Fibroblast of peridontal ligament (primary cell): ENCODE data around the gene PIAS2.
"Not testable (repeated sequence)": the region's sequence is repeated elsewhere in the genome, so short reads cannot be mapped to it uniquely, and the experiment has no call there.

ENCODE experiments used
- DNase-seq: peaks from one replicate; pipeline ENCODE4 v3.0.0-alpha.2; 2010; ENCODE audit errors: extremely low read depth

PIAS2 gene

DNA sequence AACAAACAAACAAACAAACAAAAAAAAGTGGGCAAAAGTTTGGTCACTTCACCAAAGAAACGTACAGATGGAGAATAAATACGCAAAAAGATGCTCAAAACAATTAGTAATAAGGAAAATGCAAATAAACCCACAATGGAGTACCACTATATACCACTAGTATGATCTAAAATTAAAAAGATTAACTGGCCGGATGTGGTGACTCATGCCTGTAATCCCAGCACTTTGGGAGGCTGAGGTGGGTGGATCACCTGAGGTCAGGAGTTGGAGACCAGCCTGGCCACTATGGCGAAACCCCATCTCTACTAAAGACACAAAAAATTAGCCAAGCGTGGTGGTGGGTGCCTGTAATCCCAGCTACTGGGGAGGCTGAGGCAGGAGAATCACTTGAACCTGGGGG, 84.9 kb downstream of the PIAS2 start:
- not testable (repeated sequence) for DNase-seq

DNA sequence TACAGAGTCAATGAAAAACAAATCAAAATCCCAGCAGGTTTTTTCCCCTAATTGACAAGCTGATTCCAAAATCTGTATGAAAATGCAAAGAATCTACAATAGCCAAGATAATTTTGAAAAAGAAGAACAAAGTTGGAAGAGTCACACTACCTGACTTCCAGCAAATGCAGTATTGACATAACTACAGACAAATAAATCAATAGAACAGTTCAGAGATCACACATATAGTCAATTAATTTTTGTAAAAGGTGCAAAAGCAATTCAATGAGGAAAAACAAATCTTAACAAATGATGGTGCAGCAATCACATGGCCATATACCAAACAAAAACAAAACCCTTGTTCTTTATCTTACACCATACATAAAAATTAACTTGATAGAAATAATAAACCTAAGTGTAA, 85.9 kb downstream of the PIAS2 start:
- no peak for DNase-seq

DNA sequence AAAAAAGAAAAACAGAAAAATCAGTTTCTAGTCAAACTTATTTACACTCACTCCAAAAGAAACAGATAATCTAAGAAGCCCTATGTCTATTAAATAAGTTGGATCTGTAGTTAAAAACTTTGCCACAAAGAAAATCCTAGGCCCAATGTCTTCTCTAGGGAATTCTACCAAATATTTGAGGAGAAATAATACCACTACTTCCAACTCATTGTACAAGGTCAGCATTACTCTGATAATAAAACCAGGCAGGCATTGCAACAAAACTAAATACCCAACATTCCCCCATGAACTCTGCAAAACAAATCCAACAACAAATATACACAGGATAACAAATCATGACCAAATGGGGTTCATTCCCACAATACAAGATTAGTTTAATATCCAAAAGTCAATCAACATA, 86.7 kb downstream of the PIAS2 start:
- peak; percentile 10 for DNase-seq

DNA sequence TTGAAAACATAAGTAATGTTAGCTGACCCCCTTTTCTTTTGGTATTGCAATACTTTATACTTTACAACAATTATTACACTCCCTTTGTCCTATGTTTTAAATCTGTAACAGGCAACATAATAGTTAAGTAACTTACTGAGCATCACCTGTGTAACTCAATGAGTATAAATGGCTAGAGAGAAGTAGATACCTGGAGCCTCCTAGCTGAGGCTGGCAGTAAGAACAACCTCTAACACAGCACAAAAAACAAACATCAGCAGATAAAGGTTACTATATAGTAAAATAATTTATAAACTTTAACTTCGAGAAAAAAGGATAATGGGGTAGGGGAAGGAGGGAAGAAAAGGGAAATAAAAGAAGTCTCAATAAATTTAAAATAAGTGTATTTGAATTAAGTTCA, 87.4 kb downstream of the PIAS2 start:
- no peak for DNase-seq

DNA sequence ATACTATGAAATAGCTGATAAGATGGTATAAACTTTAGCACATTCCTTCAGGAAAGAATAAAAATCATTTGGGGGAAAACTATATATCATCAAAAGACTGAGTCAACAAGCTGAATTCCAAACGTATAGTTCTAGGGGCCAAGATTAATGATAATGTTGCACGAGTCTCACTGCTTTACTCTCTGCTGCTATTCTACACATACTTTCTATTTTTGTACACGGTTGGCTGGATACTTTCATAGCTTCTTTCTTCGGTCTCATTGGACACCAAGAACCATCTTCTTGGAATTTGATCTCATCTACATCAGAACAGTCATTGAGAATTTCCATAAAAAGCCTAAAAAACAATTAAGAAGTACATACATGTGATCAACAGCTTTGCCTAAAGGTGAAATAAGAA, 87.8 kb downstream of the PIAS2 start:
- DNase-seq = no peak

DNA sequence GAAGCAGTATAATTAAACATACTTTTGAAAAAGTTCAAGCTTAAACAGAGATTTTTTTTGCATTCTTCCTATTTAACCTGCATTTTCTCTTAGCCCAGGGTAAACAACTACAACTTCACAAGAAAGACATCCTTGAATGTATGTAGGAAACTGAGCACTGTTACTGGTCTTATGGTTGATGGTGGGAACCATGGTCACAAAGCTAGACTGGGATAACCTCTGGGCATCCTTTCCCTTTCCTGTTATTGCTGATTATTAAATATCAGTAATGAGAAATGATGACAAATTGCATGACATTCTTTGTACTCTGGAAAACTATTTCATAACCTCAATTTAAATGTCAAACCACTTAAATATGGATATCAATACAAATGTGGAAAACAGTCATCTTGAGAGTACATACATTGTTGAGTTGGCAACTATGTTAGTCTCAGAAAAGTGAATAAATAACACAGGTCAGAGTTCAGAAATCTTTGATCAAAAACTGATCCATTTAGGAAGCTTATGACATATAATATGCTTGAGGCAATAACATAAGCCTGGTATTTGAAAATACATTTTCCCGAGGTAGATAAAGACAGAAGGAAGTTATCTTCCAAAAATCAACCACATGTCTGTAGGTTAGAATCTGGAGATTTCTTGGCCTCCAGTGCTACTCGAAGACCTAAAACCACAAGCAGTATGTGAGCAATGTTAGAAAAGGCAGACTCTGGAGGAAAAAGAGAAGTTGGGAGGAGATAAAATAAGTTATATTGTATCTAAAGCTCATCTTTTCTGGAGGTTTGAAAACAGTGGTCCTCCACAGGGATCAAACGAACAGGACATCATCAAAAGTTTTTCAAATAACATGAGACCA, 95.2 kb downstream of the PIAS2 start:
- DNase-seq = no peak

DNA sequence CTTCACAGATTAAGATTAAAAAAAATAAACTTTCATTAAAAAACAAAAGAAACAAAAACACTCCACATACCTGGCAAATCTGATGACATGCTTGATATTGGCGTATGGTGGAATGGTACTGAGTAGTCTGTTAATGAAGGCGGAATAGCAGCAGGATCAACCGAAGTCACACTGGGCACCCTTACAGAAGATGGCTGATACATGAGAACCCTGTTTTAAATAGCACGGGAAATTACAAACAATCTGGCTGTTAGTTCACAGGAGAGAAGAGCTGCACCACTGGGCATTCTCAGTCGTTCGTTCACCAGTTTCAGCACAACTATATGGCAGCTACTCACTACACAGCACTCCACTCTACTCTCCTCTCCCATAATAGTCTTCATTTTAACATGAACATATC, 96.4 kb downstream of the PIAS2 start:
- no peak for DNase-seq

DNA sequence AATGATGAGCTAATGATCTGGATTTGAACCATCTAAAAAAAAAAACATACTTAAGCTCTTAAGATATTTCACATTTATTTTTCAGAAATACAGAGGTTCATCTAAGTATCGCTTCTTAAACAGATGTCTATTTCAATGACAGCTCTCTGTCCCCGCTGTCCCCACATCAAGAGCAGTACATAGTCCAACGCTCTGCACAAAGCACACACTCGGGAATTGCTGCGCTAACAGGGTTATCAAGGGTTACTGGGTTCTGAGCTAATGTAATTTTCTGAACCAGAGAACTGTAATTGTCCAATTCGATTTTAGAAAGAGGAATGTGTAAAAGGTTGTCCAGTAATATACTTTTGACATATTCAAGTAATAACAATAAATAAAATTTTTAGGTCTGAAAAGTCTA, 101.6 kb downstream of the PIAS2 start:
- DNase-seq = no peak

DNA sequence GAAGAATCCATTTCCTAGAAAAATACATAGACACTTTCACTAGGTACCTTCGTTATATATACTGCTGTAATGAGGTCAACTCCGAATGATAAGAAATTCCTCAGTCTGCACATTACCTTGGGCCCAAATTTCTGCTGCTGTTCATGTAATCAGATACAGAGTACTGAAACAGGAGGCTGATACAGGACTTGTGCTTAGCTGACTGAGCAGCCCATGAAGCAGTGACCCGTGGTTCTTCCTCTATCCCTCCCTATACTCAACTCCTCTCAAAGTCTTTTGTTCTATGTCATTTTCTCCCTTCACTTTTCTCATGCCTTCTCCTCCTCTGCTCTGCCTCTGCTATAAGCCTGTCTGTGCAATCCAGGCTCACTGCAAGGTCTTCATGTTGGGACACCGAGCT, 102.9 kb downstream of the PIAS2 start:
- DNase-seq = no peak

DNA sequence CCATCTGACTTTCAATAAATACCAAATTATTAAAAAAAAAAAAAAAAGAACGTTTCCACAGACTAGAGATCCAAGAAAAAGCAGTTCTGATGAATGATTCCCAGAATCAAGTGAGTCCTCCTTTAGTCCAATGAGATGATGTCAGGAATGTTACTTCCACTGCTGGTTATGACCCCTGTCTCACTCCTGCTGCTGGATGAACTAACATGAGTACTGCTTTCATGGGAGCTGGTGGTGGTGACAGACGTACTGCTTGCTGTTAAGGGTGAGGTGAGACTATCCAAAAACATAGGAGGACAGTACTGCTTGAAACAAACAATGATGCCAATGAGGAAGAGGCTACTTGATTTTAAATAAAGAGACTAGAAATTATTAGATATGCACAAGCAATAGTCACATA, 105.0 kb downstream of the PIAS2 start:
- DNase-seq = no peak

DNA sequence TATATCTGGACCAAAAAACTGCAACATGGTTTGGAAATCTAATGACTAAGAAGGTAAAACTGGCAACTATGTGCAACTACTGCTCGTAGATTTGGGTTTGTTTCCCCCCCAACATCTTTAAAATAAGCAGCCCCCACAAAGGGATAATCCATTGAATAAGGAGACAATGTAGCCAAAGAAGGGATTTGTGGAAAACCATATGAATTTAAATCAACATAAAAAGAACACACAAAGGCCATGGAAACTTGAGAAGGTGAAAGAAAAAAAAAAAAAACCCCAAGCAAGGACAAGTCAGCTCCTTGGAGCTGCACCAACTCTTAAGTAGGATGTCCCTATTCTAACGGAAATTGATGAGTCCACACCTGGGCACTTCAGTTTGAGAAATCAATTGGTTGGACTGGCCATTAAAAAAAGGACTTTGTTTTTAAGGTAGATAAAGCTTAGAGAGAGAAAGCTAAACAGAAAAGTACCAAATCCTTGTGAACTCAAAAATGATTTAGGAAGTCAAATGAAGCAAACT, 106.8 kb downstream of the PIAS2 start:
- DNase-seq = no peak

DNA sequence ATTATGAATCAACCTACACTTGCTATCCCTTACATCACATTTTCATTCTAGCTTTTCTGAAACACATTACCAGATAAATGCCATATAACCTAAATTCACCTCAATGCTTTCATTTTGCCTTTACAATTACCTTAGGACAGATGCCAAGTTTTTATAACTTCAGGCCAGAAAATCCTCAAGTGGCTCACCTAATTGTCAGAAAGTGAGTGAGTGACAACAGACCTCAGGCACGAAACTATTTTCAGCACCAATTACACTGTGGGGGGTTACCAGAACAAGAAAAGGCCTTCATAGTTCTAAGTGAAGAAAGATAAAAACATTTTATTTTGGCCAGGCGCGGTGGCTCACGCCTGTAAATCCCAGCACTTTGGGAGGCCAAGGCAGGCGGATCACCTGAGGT, 108.2 kb downstream of the PIAS2 start:
- DNase-seq = no peak

DNA sequence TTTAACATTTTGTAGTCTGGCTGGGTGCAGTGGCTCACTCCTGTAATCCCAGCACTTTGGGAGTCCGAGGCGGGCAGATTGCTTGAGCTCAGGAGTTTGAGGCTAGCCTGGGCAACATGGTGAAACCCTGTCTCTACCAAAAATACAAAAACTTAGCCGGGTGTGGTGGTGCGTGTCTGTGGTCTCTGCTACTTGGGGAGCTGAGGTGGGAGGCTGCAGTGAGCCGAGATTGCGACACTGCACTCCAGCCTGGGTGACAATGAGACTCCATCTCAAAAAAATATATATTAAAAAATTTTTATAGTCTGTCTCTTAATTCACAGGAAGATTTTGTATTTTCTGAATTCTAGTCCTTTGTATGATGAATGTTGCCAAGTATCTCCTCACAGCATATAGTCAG, 121.4 kb downstream of the PIAS2 start:
- not testable (repeated sequence) for DNase-seq

DNA sequence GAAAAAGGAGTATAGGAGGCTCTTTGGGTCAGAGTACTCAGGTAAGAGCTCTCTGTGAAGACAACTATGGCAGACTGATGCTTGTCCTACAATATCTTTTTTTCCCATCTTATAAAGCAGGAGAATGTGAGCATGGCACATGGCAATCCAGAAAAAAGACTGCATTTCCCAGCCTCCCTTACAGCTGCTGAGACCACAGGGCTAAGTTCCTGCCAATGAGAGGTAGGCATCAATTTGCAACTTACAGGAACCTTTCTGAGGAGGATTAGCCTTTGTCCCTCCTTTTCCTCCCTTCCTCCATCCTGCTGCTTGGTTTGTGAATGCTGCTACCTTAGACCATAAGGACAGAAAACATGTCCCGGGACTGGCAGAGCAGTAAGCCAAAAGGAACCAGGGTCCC, 122.7 kb downstream of the PIAS2 start:
- DNase-seq = no peak

DNA sequence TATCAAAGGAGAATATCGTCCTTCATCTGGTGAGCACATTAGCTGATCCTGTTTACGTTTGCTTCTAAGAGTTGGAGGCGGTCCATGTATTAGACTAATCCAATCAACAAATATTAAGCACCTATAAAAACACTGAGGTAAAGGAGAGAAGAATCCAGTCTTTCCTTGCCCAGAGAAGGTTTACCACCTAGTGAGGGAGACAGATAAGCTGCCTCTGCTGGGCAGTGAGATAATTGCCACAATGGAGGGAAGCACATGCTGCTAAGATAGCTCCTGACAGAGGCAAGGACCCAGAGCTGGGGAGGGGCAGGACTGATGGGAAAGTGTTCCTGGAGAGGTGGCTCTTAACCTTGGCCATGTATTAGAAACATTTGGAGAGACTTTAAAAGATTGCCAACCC, 123.7 kb downstream of the PIAS2 start:
- DNase-seq = no peak

DNA sequence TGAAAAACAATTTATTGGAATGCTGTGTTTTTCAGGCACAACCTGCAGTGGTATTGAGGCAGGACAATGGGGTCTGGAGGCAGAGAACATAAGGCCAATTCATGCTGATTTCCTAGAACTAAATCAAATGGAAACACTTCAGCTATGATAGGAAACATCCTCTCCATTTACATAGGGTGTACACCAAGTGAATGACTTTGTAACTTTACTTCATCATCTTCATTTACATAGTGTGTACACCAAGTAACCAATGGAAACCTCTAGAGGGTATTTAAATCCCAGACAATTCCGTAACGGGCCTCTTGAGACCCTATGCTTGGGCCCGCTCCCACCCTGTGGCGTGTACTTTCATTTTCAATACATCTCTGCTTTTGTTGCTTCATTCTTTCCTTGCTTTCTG, 128.2 kb downstream of the PIAS2 start:
- DNase-seq = no peak

DNA sequence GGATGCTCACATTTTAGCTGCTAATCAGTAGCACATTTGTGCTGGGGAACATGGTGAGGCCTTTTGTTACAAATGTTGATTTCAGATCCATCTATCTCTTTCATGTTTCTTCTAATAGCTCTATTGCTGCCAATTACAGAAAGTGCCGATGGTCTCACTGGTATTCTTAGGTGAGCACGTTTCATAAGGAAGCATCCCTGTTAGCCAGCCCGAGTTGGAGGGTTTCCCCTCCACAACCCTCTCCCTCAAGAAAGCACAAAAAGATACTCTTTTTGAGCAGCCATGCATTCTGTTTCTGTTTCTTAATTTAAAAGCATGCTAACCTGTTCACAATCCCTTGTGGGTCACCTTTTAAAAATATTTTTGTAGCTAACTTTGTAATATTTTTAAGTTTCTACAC, 129.6 kb downstream of the PIAS2 start:
- DNase-seq = no peak

DNA sequence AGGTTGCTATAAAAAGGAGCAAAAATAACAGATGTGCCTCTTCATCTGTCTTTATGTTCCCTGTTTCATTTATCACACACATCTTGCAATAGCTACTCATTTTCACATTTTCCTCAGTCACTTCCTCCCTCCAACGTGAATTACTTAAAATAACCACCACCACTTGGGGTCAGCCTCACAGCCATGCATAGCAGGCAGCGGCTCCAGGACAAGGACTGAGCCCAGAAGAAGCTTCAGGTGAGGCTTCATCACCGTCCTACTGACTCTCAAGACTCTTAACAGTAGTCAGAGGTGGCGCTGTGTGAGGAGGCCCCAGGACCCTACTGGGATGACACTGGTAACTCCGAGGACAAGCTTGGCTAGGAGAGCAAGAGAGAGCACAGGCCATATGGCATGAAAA, 144.9 kb downstream of the PIAS2 start:
- DNase-seq = no peak

DNA sequence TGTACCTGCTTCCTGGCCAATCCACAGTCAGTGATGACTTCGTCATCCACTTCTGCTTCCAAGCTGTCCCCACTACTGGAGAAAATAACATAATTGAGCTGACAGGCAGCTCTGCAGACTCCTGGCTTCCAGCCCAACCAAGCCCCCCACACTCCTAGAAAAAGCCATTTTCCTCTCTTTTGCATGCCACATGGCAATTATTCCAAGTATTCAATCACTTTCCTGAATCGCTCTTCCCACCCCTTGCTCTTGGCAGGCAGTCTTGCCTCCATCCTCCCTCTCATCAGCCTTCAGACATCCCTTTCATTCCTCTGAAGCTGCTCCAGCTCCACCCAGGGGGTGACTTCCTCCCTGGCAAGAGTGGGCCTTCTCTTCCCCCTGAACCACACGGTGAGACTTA, 146.2 kb downstream of the PIAS2 start:
- no peak for DNase-seq

DNA sequence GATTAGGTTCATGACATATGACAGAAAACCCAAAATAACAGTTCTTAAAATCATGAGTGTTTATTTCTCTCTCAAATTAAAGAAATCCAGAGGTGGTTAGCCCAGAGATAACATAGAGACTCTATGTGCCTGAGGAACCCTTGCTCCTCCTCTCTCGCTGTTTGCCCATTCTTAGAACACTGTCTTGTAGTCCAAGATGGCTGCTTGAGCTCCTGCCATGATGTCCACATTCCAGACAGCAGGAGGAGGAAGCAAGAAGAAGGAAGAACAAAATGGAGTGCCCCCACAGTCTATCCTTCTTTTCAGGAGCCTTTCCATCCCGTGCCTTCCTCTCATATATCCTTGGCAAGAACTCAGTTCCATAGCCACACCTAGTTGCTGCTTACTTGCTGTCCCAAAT, 146.6 kb downstream of the PIAS2 start:
- no peak for DNase-seq

DNA sequence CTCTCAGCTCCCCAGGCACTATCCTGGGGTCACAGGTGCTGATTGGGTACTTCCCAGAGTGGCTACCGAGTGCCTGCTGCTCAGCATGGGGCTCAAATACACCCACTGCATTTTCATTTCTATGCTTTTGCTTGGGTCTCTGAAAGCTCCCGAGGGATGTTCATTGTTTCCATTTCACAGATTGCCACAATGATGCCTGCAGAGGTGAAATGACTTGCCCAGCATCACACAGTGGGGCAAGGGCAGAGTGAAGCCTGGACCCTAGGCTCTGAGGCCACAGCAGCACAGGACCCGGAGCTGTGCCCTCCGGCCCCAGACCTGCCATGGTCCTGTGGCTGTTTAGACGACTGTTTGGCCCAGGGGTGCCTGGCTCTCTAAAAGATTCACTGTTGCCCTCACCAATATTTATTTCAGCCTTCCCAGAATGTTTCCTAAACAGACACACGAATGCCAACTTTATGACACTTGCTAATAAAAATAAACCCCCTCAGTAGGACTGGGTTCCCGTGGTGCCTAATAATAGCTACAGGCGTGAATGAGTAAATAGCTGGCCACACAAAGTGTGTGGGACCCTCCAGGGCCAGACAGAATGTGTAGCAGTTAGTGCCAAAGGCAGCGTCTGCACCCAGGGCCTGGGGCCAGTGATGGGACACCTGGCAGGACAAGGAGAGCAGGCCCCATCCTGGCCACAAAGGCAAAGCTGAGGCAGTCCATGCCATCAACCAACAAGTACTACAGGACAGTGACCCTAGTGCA, 149.0 kb downstream of the PIAS2 start:
- DNase-seq = no peak

DNA sequence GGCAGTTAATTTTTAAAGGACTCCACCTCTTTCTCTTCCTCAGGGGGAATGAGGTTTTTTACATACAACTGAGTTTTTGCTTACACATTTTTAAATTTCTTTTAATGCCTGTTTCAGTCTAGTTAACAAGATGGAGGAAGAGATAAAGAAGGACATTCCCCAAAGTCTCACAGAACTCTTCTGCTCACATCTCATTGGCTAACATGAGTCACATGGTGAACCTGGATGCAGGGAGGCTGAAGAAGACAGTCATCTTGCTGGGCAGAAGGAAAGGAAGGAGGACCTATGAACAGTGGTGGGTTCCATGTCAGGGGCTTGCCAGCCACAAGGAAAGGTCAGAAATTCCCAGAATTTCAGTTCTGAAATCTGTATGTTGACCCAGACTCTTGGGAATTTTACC, 150.1 kb downstream of the PIAS2 start:
- DNase-seq = no peak

DNA sequence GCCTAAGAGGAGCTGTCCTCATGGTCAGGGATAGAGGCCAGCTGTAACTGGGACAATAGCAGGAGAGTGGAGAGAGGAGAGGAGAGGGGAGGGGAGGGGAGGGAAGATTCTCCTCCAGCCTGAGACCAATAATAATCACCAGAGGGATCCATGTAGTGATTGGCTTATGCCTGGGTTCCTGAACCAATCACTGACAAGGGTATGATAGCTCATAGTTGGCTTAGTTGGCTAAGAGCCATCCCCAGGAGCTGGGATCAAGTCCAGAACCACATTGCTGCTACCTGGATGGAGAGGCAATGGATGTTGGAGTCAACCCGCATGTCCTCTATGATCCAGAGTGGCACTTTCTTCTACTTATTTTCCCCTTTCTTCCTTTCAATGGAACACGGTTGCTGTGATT, 152.7 kb downstream of the PIAS2 start:
- no peak for DNase-seq
